HepG2 (cell line): ENCODE measurements around the gene SLC1A4. TPM values are rescaled to one million over a fixed set of nuclear protein-coding genes. Genes with fewer than 3 reads are reported as not detected.
A peak's percentile ranks its signal among the peaks of the same experiment; 100 is the strongest.

Experiments
- ATAC-seq: fragments of 200-7000 bp; cut with Tn5 transposase; 3 replicates; pipeline ENCODE4 v1.9.1; 2020; ENCODE audit warnings: mild to moderate bottlenecking, moderate library complexity
- BruUV-seq: library from RNA; stranded (reverse); fragments of 400-500 nt; replicated peaks from 2 replicates; lab custom pipeline; 2021; lab: Mats Ljungman, UMichigan
- CTCF ChIA-PET: fragments of 300-600 bp; formaldehyde crosslinking; extraction: SDS; loops from one replicate; lab custom pipeline; 2021; ENCODE audit warnings: low total read pairs, inconsistent platforms, low intra/inter-chr PET ratio; lab: Yijun Ruan, JAX
- POLR2A ChIA-PET: fragments of 350-600 bp; sonication (Branson Sonifier 250); formaldehyde crosslinking; loops from one replicate; lab custom pipeline; 2020; ENCODE audit warnings: antibody characterized with exemption, inconsistent platforms; lab: Yijun Ruan, JAX
- DNase-seq: peaks from one replicate; pipeline ENCODE4 v3.0.0-alpha.2; 2015; ENCODE audit warnings: low spot score
- FAIRE-seq: peaks from 3 replicates; lab custom pipeline; 2011; peaks lifted over from hg19 to GRCh38; lab: Jason Lieb, UNC
- H2AFZ ChIP-seq: one replicate; pipeline ENCODE4 v1.6.1; 2011; ENCODE audit warnings: low read length, inconsistent platforms
- H3K27ac ChIP-seq: fragments of 300-600 bp; 3 replicates; pipeline ENCODE4 v1.8.0; 2011; ENCODE audit warnings: mixed run types, mild to moderate bottlenecking, mixed read lengths, low read length, inconsistent platforms; ENCODE audit not compliant: insufficient read depth; ENCODE audit errors: extremely low read length
- H3K27me3 ChIP-seq, 2 experiments: fragments of 200-600 bp in 1 of 2; 2 replicates in 1 of 2; 3 replicates in 1 of 2; pipeline versions ENCODE4 v1.6.0 to v1.8.0; 2011; ENCODE audit warnings: low read length in 2 of 2, mild to moderate bottlenecking in 2 of 2, moderate library complexity in 2 of 2, inconsistent platforms in 1 of 2; ENCODE audit not compliant: insufficient read depth in 2 of 2, control insufficient read depth in 1 of 2
- H3K36me3 ChIP-seq, 2 experiments: fragments of 200-600 bp in 1 of 2; replicated peaks in 1 of 2; 2 replicates in 1 of 2; 3 replicates in 1 of 2; pipeline versions ENCODE4 v1.5.1 to v1.8.0; 2011; ENCODE audit warnings: low read length in 2 of 2, inconsistent platforms in 1 of 2; ENCODE audit not compliant: insufficient read depth in 2 of 2, control insufficient read depth in 1 of 2
- H3K4me1 ChIP-seq: 2 replicates; pipeline ENCODE4 v1.5.1; 2012; ENCODE audit warnings: low read length, inconsistent platforms; ENCODE audit not compliant: insufficient read depth
- H3K4me2 ChIP-seq: 2 replicates; pipeline ENCODE4 v1.6.0; 2011; ENCODE audit warnings: low read depth, low read length, inconsistent platforms
- H3K4me3 ChIP-seq, 3 experiments: fragments of 200-600 bp in 1 of 3; sonication (generic), shearing (Covaris generic) in 1 of 3; replicated peaks in 1 of 3; 2 replicates each; pipeline ENCODE4 v1.5.1; 2011 to 2016; ENCODE audit warnings: low read length in 3 of 3, inconsistent platforms in 2 of 3, low read depth in 2 of 3, mild to moderate bottlenecking in 2 of 3, control low read depth in 1 of 3, mixed read lengths in 1 of 3; ENCODE audit not compliant: insufficient read depth in 1 of 3
- H3K79me2 ChIP-seq: one replicate; pipeline ENCODE4 v1.6.1; 2011; ENCODE audit warnings: low read length, inconsistent platforms; ENCODE audit not compliant: insufficient read depth
- H3K9ac ChIP-seq: 2 replicates; pipeline ENCODE4 v1.6.0; 2011; ENCODE audit warnings: mild to moderate bottlenecking, low read depth, low read length, inconsistent platforms; ENCODE audit not compliant: insufficient read depth
- H3K9me3 ChIP-seq: 2 replicates; pipeline ENCODE4 v1.5.1; 2012; ENCODE audit warnings: mild to moderate bottlenecking, low read length
- H4K20me1 ChIP-seq: 2 replicates; pipeline ENCODE4 v1.6.0; 2011; ENCODE audit warnings: inconsistent platforms, mild to moderate bottlenecking, low read length, moderate library complexity; ENCODE audit not compliant: insufficient read depth
- ETV6 ChIP-seq: sonication (generic); formaldehyde crosslinking; conservative IDR thresholded peaks from 2 replicates; pipeline ENCODE4 v1.4.0; 2020; ENCODE audit warnings: missing genetic modification reagents
- HCFC1 ChIP-seq: fragments of 150-350 bp; IDR thresholded peaks from 2 replicates; pipeline ENCODE4 v1.6.1; 2014; ENCODE audit warnings: low read depth, low read length
- PHF21A ChIP-seq: sonication (generic); formaldehyde crosslinking; IDR thresholded peaks from 2 replicates; pipeline ENCODE4 v1.5.0; 2020; ENCODE audit warnings: mild to moderate bottlenecking, missing genetic modification reagents
- RBAK ChIP-seq: sonication (generic); formaldehyde crosslinking; IDR thresholded peaks from 2 replicates; pipeline ENCODE4 v1.5.1; 2020; ENCODE audit warnings: mild to moderate bottlenecking, missing genetic modification reagents
- RBFOX2 ChIP-seq: fragments of 200-400 bp; formaldehyde crosslinking; IDR thresholded peaks from 2 replicates; pipeline ENCODE4 v1.6.1; 2017; ENCODE audit warnings: low read depth, mild to moderate bottlenecking, low read length
- RXRA ChIP-seq: sonication (generic); formaldehyde crosslinking; IDR thresholded peaks from 2 replicates; pipeline ENCODE4 v1.5.1; 2020; ENCODE audit warnings: missing genetic modification reagents
- ZMYM3 ChIP-seq: sonication (generic); formaldehyde crosslinking; IDR thresholded peaks from 2 replicates; pipeline ENCODE4 v1.5.1; 2020; ENCODE audit warnings: mild to moderate bottlenecking, missing genetic modification reagents
- ZNF280B ChIP-seq: sonication (generic); formaldehyde crosslinking; IDR thresholded peaks from 2 replicates; pipeline ENCODE4 v1.5.0; 2020; ENCODE audit warnings: missing genetic modification reagents, mild to moderate bottlenecking, borderline replicate concordance
- ZNF570 ChIP-seq: sonication (generic); formaldehyde crosslinking; IDR thresholded peaks from 2 replicates; pipeline ENCODE4 v1.4.0; 2020; ENCODE audit warnings: mild to moderate bottlenecking, missing genetic modification reagents, borderline replicate concordance
- ZNF761 ChIP-seq: sonication (generic); formaldehyde crosslinking; conservative IDR thresholded peaks from 2 replicates; pipeline ENCODE4 v1.4.0; 2020; ENCODE audit warnings: mild to moderate bottlenecking, missing genetic modification reagents
- WGBS: methylation state at CpG from one replicate; pipeline ENCODE4 v1.1.6; 2017; ENCODE audit warnings: low lambda C conversion rate; 5-methylcytosine and 5-hydroxymethylcytosine counted together
- in situ Hi-C: cut with HindIII; loops from 2 replicates; pipeline ENCODE4 v1.10.0; 2017; ENCODE audit warnings: low pct_unique_long_range_greater_than_20kb; ENCODE audit not compliant: extremely low pct_ligation_motif_present
- intact Hi-C: fragments of 100-400 bp; cut with micrococcal nuclease; formaldehyde crosslinking; loops from one replicate; pipeline ENCODE4 v1.10.0; 2022; ENCODE audit not compliant: unreplicated experiment
- polyA plus RNA-seq, 8 experiments: library from polyadenylated mRNA; depleted of rRNA in 3 of 8; stranded (reverse) in 7 of 8; unstranded in 1 of 8; fragments of >200 nt; fragmentation: Illumina TruSeq in 4 of 8; extraction: Trizol in 4 of 8; gene quantifications; 2 replicates each; pipeline versions ENCODE4 v1.2.1 to v1.2.3, GENCODE V29; 2011 to 2016; ENCODE audit warnings: low read depth in 4 of 8, missing spikeins in 1 of 8, mixed read lengths in 1 of 8; ENCODE audit not compliant: insufficient read depth in 1 of 8
- total RNA-seq, 5 experiments: library from RNA; depleted of rRNA; stranded (reverse); fragments of >200 nt; fragmentation: Illumina TruSeq; extraction: Trizol; gene quantifications; 2 replicates each; pipeline ENCODE4 v1.2.3, GENCODE V29; 2016; ENCODE audit warnings: low read depth in 1 of 5
- TF ChIP-seq, protein P1 (sequence below): sonication (generic); formaldehyde crosslinking; IDR thresholded peaks from 2 replicates; pipeline ENCODE4 v1.8.0; 2022; ENCODE audit warnings: mild to moderate bottlenecking, missing genetic modification reagents, borderline replicate concordance

SLC1A4 gene
- total and polyA plus RNA-seq, 2 of the 13 experiments (the other 11 are each of a cell fraction or from before 2014, with no cell fraction given), result 21.0 to 39.6 TPM

DNA sequence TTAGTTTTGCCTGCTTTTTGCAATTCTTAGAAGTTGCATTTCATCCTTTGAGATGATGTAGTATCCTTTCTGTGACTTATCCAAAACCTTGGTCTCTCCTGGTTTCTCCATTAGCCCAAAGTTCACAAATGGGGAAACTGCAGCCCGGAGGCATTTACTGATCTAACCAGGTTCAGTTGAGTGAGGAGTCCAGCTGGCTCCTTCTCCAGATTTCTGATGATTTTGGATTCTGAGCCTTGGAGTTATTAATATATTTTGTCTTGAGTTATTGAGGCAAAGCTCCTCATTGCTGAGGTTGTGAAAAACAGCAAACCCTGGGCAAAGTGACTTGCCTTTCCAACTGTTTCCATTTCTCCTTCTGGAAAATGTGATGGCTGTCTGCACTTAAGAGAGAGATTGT, 1.7 kb downstream of the SLC1A4 start:
- no peak for DNase-seq
- ATAC-seq, result no peak
- no peaks in the 10 kb centered on the region for H3K9me3 ChIP-seq
- no peaks in the 10 kb centered on the region; a peak in 1 of 5 replicates for H3K27me3 ChIP-seq
- H3K27ac ChIP-seq, result no peak overlapping the region
- in situ Hi-C loops, result no loop called here
- H3K4me1 ChIP-seq, result peaks cover 61% of the 10 kb centered on the region
- TF ChIP-seq RXRA (CRISPR knock-in tag) (no peak), RBFOX2 (no peak), ZMYM3 (CRISPR knock-in tag) (no peak), HCFC1 (no peak), ZNF761 (CRISPR knock-in tag) (no peak), ZNF280B (CRISPR knock-in tag) (no peak), PHF21A (CRISPR knock-in tag) (no peak), RBAK (CRISPR knock-in tag) (no peak), ZNF570 (CRISPR knock-in tag) (no peak), ETV6 (CRISPR knock-in tag) (no peak)
- TF ChIP-seq, protein P1, sequence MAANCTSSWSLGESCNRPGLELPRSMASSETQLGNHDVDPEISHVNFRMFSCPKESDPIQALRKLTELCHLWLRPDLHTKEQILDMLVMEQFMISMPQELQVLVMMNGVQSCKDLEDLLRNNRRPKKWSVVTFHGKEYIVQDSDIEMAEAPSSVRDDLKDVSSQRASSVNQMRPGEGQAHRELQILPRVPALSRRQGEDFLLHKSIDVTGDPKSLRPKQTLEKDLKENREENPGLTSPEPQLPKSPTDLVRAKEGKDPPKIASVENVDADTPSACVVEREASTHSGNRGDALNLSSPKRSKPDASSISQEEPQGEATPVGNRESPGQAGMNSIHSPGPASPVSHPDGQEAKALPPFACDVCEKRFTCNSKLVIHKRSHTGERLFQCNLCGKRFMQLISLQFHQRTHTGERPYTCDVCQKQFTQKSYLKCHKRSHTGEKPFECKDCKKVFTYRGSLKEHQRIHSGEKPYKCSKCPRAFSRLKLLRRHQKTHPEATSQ, result no peak
- TF ChIP-seq, all 625 proteins: peak for 0
- Histone ChIP-seq H3K9ac (peak overlapping the region; percentile 77), H3K4me3 (peak overlapping the region; percentile 77 to 92 (median 83)), H3K79me2 (peaks cover 53% of the 10 kb centered on the region), H3K4me2 (peak overlapping the region; percentile 99), H2AFZ (no peak overlapping the region), H4K20me1 (0 out of 2 replicates have a peak, but pooled peaks cover 2% of the 10 kb centered on the region), H3K36me3 (peaks cover 5 to 19% of the 10 kb centered on the region in 2 experiments; a peak in 3 of 5 replicates)
- ChIA-PET CTCF (no interaction called here), POLR2A (interaction anchor here (0.9 to 4.3 kb wide), 2 partner anchors 11 to 68 kb away, joined by 3 to 37 read pairs; no protein-coding TSS in a partner anchor)
- BruUV-seq, result TSS peak; percentile 42
- no peak for FAIRE-seq
- intact Hi-C loops, result loop anchor here (5.0 kb wide), 2 partner anchors 36 to 51 kb away; no protein-coding TSS in a partner anchor
- 17% methylated on average over 1 of the region's 1 CpG for WGBS
